Effector CD4-positive, alpha-beta T cell (primary cell): ENCODE measurements around the gene FZD10.

Experiments used
- DNase-seq: peaks from one replicate; pipeline ENCODE4 v3.0.0-alpha.2; 2020

The FZD10 gene

DNA sequence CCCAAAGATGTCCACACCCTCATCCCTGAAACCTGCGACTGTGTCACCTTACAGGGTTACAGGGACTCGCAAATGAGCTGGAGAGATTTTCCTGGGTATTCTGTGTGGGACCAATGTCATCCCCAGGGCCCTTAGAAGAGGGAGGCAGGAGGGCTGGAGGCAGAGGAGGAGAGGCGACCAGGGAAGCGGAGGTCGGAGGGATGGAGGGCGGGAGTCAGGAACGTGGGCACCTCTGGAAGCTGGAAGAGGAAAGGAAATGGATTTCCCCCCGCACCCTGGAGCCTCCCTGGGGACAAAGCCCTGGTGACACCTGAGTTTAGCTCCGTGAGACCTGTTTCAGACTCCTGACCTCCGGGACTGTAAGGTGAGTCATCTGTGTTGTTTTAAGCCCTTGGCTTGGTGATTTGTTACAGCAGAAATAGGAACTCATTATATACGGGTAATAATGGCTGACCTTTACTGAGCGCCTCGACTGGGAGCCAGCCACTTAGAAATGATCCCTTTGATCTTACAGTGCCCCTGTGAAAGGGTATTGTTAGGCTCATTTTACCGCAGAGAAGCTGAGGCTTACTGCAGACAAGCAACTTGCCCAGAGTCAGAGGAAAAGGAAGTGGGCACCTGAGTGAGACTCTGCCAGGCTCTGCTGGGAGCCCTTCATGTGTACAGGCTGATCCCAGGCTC, 29.3 kb upstream of the FZD10 start:
- no peak for DNase-seq

DNA sequence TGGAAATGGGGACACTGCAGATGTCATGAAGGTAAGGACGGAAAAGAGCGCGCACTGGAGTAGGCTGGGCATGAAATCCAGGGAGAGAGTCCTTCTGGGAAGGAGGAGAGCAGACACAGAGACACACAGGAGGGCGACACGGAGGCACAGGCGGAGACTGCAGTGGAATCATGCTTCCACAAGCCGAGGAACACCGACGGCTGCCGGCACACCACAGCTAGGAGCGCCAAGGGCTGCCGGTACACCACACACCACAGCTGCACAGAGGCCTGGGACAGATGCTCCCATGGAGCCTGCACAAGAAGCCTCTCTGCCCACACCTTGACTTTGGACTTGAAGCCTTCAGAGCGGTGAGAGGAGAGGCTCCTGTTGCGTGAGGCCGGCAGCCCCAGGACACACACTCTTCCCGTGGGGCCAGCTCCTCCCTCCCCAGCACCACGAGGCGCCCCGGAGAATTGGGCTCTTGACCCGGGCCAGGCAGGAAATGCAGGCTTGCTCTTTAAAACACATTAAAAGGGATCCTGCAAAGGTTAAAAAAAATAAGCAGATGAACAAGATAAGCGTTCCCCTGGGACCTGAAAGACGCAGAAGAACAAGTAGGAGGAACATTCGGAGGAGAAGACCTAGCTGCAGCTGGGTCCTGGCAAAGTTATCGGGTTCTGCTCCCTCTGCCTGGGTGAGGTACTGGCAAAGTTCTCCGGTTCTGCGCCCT, 28.3 kb upstream of the FZD10 start:
- DNase-seq, result no peak

DNA sequence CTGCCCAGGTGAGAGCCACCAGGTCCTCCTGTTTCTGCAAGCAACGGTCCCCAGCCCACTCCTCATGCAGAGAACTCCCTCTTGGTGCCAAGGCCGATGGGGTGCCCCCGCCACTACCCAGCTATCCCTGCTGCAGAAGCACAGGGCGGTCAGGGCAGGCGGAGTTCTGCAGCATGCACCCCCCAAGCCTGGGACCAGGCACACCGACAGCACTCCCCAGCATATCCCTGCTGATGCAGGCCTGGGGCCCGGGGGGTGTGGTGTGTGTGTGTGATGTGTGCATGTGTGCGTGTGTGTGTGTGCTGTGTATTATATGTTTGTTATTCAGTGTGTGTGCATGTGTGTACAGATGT, 27.7 kb upstream of the FZD10 start:
- DNase-seq, result no peak

DNA sequence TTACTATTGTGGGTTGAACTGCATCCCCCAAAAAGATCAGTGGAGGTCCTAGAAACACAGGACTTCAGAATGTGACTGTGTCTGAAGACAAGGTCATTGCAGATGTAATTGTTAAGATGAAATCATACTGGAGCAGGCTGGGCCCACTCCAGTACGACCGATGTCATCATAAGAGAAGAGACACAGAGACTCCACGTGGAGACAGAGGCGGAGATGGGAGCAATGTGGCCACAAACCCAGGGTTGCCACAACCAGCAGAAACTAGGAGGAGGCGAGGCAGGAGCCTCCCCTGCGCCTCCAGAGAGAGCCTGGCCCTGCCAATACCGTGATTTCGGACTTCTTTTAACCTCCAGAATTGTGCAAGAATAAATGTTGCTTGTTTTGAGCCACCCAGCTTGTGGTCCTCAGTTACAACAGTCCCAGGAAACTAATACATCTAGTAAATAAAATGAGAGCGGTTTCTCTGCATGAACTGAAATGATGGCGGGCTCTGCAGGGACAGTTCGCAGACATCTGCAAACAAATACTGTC, 25.7 kb upstream of the FZD10 start:
- DNase-seq, result no peak

DNA sequence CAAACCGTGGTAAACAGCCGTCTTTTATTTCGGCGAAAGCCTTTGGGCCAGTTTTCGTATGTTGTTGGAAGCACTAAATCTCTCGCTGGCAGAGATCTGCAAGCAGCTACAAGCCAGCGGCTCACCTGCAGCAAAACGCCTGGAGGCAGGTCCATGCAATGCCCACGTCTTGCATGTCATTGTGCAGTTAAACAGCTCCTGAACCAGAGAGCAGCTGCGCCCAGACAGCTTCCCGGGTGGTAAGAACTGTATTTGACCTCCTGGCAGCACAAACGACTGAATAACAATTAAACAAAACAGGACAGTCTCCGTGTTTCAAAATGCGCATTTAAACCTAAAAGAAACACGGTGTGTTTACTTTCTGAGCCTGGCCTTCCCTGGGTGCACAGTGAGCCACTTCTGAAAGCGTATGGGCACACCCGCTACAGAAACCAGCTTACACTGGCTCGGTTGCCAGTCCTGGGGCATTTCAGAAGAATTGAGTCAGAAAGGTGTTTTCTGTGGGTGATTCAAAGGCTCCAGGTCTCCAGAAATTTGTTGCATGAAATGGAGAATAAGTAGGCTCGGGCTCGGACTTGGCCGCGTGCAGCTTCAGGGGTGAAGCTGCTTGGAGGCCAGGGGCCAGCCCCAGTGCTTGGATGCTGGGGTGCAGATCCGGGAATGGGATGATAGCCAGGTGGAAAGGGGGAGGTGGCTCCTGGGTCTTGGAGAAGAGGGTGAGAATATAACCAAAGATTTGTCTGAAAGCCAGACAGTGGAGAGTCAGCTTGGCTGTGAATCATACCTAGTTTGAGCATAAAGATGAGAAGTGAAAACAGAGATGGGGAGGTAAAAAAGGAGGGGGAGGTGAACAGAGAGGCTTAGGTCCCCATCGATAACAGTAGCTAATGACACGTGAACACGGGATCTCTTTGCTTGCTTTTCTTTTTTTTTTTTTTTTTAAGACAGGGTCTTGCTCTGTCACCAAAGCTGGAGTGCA, 24.9 kb upstream of the FZD10 start:
- no peak for DNase-seq

DNA sequence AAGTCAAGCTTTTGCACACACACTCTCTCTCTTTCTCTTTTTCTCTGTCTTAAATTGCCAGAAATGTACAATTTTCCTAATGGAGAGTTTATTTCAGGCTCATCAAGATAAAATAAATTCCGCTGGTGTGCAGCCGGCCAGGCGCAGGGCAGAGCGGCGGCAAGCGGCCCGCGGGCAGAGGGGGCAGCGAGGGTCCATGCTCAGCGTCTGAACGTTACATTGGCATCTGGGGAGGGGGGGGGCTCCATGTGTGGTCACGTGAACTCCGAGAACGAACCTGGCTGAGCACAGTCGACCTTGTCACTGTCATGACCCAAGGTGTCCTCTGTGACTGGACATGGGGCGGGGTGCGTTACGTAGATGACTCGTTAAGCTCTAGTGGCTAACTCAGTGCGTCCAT, 23.8 kb upstream of the FZD10 start:
- DNase-seq, result no peak

DNA sequence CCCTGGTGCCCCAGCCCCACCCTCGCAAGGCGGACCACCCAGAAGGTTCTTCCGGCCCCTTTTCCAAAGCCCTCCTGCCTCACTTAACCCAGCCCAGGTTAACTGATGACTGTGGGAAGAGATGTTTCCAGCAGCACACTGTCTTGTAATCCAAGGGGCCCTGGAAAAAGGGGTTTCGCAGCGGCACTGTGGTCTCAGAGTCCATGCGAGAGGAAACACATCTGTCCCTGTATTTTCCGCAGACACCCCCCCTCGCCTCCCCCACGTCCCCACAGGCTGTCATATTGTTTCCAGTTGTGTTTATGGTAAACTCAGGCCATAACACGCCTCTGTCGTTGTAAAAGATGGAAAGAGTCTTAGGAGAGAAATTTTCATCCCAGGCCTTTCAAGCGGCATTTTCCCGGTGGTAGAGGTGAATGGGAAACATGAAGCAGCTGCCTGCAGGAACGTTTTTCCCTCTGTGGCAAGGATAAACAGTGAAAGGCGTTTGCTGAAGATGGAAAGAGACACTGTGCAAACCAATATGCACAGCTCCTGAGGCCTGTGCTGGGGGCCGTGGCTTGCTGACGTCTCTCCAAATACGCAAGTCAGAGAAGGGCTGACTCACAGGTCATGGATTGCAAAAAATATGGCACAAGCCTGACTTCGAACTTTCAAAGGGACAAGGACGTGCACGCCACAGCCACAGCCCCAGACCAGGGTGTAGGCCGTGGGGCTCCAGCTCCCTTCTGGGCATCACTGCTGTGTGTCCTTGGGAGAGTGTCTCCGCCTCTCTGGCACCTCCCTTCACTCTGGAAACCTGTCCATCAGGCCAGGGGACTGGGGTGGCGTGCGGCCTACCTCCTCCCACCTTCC, 22.5 kb upstream of the FZD10 start:
- no peak for DNase-seq

DNA sequence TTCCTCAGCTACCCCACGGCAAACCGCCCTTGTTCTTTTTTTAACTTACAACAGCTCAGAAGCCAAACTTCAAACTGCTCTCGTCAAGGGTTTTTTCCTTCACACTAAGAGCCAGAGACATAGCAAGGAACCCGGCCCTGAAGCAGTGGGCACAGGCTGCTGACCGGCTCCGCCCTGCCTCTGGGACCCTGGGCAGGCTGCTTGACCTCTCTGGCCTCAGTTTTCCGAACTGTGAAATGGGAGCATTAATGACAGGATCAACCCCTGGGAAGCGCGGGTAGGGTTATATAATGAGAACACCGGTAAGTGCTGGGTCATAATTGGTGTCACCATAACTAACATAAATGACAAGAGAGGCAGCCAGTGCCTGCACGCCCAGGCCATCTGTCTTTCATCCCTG, 21.2 kb upstream of the FZD10 start:
- no peak for DNase-seq

DNA sequence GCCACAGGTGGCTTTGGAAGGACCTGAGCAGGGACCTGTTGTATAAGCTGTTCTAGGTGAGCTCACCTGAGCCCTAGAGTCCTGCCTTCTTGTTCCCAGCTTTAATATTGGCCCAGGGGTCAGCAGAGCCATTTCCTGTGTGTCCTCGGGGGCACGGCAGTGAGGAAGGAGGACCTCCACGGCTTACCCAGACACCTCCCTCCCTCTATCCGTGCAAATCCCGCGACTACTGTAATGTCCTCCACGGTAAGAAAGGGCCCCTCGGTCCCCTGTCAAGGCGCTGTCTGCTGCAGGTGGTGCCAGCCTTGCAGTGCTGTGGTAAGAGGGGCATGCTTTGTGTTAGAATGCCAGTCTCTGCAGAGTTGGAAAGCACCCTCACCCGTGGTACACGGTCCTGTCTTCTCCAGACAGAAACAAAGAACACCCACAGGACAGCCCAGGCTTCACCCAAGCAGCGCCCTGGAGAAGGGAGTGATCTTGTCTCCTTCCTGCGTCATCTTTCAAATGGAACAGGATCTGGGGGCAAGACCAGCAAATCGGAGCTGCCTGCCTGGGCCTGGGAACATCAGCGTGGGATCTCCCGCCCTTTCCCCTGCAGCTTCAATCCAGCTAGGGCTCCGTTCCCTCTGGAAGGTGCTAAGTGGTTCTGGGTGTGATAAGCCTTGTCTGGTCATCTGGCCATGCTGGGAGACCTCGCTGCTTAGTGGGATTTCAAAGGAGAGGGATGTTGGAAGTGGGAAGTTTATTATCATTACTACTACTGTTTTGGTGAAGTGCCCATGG, 20.2 kb upstream of the FZD10 start:
- DNase-seq, result no peak

DNA sequence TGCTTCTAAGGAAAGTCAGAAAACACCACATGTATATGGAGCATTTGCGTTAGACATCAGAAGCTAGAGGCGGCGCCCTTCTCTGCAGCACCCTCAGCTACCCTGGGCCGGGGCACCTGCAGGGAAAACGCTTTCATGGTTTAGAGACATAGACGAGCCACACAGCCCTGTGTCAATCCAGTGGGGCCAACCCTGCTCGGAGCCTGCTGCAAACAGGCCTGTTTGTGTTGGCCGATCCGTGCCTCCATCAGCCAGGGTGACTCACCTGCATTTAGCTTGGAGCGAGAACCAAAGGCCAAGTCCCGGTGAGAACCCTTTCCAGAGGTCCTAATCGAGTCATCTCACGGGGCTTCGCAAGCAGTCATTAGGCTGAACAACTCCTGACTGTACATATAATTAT, 19.5 kb upstream of the FZD10 start:
- DNase-seq, result no peak

DNA sequence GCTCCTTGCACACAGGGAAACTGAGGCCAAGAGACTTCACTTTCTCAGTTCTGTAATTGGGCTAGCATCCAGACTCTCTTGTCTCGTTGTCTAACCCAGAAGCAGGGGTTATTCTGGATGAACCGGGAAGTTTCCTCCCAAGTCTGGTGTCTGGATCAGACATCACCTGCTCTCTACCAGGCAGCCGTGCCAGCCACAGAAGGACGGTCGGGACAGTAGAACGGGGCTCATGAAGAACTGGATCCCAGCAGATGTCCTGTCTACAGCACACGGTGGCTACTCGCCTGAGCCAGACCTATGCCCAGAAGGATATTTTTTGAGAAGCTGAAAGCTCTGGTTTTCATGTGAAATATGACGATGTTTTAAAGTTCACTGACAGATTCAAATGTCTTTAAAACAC, 19.1 kb upstream of the FZD10 start:
- DNase-seq, result no peak

DNA sequence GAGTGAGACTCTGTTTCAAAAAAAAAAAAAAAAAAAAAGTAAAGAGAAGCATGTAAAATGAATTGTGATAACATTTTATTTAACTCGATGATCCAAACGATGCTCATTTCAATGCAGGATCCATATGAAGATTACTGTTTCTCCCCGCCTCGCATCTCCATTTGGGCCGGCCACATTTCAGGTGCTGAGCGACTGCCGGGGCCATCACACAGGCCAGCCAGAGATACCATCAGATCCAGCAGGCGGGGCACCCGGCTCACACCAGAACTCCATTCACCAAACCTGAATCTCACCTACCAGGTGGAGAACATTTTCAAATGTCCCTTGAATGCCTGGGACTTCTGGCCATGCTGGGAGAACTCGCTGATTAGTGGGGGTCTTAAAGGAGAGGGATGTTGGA, 18.0 kb upstream of the FZD10 start:
- DNase-seq, result no peak

DNA sequence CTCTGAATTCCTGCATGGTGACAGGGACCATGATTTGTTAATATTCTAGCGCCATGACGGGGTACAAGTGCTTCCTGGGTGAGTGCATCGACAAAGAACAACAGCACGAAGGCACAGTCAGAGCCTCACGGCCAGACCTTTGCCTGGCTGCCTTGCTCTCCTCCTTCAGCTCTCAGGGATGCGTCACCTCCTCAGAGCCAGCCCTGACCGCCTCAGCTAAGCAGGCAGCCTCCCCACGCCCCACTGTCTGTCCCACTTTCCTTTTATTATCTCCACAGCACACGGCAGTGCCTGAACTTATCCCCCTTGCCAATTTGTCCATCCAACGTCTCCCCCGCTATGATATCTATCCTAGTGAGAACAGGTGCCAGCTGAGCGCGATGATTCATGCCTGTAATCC, 16.5 kb upstream of the FZD10 start:
- DNase-seq, result no peak

DNA sequence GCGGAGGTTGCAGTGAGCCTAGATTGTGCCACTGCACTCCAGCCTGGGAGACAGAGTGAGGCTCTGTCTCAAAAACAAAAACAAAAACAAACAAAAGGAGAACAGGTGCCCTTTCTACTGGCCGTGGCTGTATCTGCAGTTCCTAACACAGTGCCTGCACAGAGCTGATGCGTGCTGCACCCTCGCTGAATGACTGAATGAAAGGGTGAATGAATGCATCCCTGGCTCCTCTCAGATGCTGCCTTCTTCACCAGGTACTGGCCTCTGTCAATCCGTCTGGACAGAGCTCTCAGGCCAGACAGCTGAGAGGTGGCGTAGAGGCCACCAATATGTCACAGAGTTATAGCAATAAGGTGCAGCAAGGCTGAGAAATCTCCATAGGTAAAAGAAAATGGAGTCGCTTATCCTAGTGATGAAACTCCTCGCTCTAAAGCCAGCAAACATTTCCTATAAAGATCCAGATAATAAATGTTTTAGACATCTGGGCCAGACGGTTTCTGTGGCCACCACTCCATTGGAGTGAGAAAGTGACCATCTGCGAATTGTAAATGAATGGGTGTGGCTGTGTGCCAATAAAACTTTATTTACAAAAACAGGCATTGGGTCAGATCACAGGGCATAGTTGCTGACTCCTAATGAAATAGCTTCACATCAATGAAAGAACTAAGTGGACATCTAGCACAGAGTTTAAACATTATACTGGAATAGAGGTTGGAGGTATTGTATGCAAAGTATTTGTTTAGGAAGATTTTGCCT, 15.9 kb upstream of the FZD10 start:
- no peak for DNase-seq

DNA sequence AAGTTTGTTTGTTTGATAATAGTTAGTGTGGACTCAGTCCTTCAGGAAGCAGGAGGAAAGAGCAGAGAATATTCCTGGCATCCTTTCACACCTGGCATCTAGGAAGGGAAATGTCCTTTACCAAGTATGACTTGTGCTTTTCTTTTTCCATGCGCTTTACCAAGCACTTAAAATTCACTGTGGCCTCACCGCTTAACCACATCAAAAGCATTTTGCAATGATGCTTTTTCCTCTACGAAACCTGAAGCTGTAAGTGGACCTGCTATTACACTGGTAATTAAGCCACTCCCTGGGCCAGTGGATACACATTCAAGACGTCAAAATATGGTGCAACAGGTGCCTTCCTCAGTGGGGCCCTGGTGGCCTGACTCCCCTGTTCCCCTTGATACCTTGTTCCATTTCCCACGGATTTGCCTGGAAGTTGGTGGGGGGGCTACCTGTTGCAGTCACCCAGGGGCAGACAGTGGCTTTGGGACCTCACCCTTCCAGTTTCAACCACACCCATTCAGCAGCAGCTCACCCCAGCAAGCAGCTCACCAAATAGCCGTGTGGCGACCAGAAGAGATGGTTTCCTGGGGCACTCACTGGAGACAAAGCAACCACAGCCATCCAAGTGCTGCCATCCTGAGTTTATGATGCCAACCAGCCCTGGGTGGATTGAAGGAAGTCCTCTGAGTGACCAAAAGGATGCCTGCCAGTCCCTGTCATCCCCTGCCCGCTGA, 14.2 kb upstream of the FZD10 start:
- no peak for DNase-seq

DNA sequence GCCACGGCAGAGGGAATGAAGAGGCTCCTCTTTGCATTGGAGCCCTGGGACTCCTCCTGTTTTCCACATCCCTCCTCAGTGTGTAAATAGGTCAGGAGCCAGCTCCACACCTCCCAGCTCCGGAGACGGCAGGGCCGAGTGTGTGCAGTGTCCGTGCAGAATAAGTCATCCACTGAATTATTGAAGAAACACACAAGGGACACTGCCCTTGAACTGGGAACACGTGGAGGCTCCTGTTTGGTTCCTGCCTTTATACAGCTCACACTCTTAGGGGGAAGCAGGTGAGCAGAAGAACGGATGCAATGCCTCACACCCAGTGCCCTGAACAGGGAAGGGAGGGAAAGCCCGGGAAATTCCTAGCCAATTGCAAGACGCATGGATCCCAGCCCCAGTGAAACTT, 10.4 kb upstream of the FZD10 start:
- DNase-seq, result no peak

DNA sequence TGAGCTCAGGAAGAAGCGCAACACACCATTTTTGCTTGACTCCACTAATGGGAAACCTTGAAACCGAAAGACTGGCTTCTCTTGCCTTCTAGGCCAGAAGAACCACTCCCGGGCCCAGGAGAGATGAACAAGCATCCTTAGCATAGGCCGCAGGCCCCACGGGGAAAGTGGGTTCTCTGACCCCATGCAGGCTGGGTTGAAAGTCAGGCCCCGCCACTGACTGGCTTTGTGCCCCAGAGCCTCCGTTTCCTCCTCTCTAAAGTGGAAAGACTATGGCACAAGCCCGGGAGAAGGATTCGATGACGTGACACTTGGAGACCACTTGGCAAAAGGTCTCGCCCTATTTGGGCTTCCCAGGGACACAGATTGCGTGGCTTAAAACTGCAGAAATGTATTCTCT, 9.9 kb upstream of the FZD10 start:
- DNase-seq, result no peak

DNA sequence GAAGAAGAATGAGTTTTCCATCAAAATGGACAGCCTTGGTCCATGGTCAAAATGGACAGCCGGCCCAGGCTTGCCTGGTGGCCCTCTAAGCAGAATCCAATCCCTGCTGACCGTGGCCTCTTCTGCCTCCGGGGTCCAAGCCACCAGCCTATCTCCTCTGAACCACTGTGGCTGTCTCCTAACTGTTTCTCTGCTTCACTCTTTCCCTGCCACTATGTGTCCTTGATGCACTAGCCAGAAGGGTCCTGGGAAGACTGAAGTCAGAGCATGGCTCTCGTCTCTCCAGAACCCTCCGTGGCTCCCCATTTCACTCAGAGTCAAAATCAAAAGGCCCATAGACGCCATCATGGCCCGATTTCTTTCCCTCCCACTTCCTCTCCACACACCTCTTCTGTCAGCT, 8.5 kb upstream of the FZD10 start:
- DNase-seq, result no peak

DNA sequence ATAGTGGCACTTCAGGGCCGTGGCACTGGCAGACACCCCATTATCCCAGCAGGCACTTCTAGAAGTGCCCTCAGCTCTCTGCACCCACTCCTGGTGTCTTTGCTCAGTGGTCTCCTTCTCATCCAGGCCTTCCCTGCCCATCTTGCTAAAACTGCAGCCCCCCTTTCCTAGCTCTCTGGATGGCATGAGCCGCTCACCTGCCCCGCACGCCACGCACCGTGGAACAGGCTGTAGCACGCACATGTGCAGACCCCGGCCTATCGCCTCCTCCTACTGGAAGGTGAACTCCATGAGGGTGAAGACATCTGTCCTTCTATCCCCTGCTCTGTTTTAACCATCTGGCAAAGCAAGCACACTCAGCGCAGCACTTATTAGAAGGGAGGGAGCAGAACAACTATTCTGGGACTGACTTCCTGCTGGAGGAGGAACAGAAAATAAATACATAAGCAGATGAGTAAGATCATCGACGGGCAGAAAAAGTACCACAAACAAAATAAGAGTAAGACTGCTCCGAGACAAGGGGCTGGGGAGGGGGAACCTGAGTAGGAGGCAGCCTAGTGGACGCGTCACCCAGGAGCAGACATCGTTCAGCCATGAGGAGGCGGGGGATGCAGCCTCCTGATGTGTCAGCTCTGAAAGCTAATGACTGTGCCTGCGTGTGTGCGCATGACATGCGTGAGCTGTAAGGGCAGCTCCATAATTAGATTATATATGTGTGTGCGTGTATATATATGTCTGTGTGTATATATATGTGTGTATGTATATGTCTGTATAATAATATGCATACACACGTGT, 7.8 kb upstream of the FZD10 start:
- DNase-seq, result no peak
